Bronchial epithelial cell (primary cell): ENCODE results near the gene MUC2. TPM values are rescaled to one million over a fixed set of nuclear protein-coding genes. Genes with fewer than 3 reads are reported as not detected.

Experiments used
- DNase-seq: peaks from one replicate; pipeline ENCODE4 v3.0.0-alpha.2; 2010; ENCODE audit warnings: low read depth
- FAIRE-seq: peaks from 2 replicates; lab custom pipeline; 2011; peaks lifted over from hg19 to GRCh38; lab: Jason Lieb, UNC
- H3K27me3 ChIP-seq: 2 replicates; pipeline ENCODE4 v1.5.1; 2011; ENCODE audit warnings: low read length; ENCODE audit not compliant: control insufficient read depth, insufficient read depth
- H3K36me3 ChIP-seq: 2 replicates; pipeline ENCODE4 v1.5.1; 2011; ENCODE audit warnings: low read length; ENCODE audit not compliant: control insufficient read depth, insufficient read depth
- H3K4me3 ChIP-seq: 2 replicates; pipeline ENCODE4 v1.5.1; 2011; ENCODE audit warnings: mild to moderate bottlenecking, low read depth, low read length, control low read depth
- CTCF ChIP-seq: IDR thresholded peaks from 2 replicates; pipeline ENCODE4 v1.5.1; 2011; ENCODE audit warnings: mild to moderate bottlenecking, moderate library complexity, low read length, control low read depth, inconsistent platforms; ENCODE audit not compliant: insufficient read depth, severe bottlenecking
- total RNA-seq: library from RNA; depleted of rRNA; stranded (reverse); fragments of >200 nt; gene quantifications from 2 replicates; pipeline ENCODE4 v1.2.1, GENCODE V29; 2014

Gene MUC2
- not detected in 2 replicates for total RNA-seq

GRCh38 chr11:1074244-1075221 is at the start of gene MUC2:
MUC2 (plus strand) TSS chr11:1074874.
- H3K36me3 ChIP-seq, result no peaks in the 10 kb centered on the region
- DNase-seq, result no peak
- H3K4me3 ChIP-seq, result no peak within 1 kb of the TSS
- no peak for TF ChIP-seq CTCF
- no peaks in the 10 kb centered on the region for H3K27me3 ChIP-seq
- no peak for FAIRE-seq

- Histone ChIP-seq H3K27me3 (no peaks in the 10 kb centered on the region), H3K4me3 (no peak overlapping the region), H3K36me3 (no peaks in the 10 kb centered on the region)
- FAIRE-seq (no peak), DNase-seq (no peak)
- no peak for TF ChIP-seq CTCF
These were observed 49.1 kb upstream of the MUC2 start for GRCh38 chr11:1025410-1026162.

- DNase-seq, result no peak
- FAIRE-seq, result no peak
- Histone ChIP-seq H3K27me3 (no peaks in the 10 kb centered on the region), H3K4me3 (no peak overlapping the region), H3K36me3 (no peaks in the 10 kb centered on the region)
- no peak for TF ChIP-seq CTCF
These were observed 48.6 kb upstream of the MUC2 start for GRCh38 chr11:1026163-1026450.

- DNase-seq, result no peak
- FAIRE-seq, result no peak
- TF ChIP-seq CTCF, result no peak
- Histone ChIP-seq H3K36me3 (no peaks in the 10 kb centered on the region), H3K27me3 (no peaks in the 10 kb centered on the region), H3K4me3 (no peak overlapping the region)
These were observed 47.8 kb upstream of the MUC2 start for GRCh38 chr11:1026641-1027482.

GRCh38 chr11:1027483-1028290 is 47.0 kb upstream of the MUC2 start:
- H3K4me3 ChIP-seq, result no peak overlapping the region
- H3K36me3 ChIP-seq, result no peaks in the 10 kb centered on the region
- FAIRE-seq (no peak), DNase-seq (no peak)
- no peaks in the 10 kb centered on the region for H3K27me3 ChIP-seq
- no peak for TF ChIP-seq CTCF
